Chondrocyte (in vitro differentiated cells): ENCODE results near the gene CEP43. TPM values are rescaled to one million over a fixed set of nuclear protein-coding genes. Genes with fewer than 3 reads are reported as not detected.
A peak's percentile ranks its signal among the peaks of the same experiment; 100 is the strongest.

Experiments
- DNase-seq: peaks from one replicate; pipeline ENCODE4 v3.0.0; 2021; ENCODE audit warnings: mixed read lengths, low spot score
- H3K27ac Mint-ChIP-seq: one replicate; pipeline ENCODE4 v1.8.0; 2021; ENCODE audit warnings: mild to moderate bottlenecking, moderate library complexity, mixed read lengths; ENCODE audit not compliant: unreplicated experiment
- H3K27me3 Mint-ChIP-seq: 2 replicates; pipeline ENCODE4 v1.8.0; 2021; ENCODE audit warnings: low read depth, mixed read lengths
- H3K36me3 Mint-ChIP-seq: 2 replicates; pipeline ENCODE4 v1.8.0; 2021; ENCODE audit warnings: low read depth, mixed read lengths
- H3K4me1 Mint-ChIP-seq: 2 replicates; pipeline ENCODE4 v1.8.0; 2021; ENCODE audit warnings: low read depth, mild to moderate bottlenecking, mixed read lengths
- H3K4me3 Mint-ChIP-seq: one replicate; pipeline ENCODE4 v1.8.0; 2021; ENCODE audit warnings: mild to moderate bottlenecking, moderate library complexity, mixed read lengths; ENCODE audit not compliant: unreplicated experiment
- H3K9me3 Mint-ChIP-seq: 2 replicates; pipeline ENCODE4 v1.8.0; 2021; ENCODE audit warnings: low read depth, mixed read lengths
- CTCF ChIP-seq: fragments of 200-600 bp; sonication (generic); IDR thresholded peaks from 2 replicates; pipeline ENCODE4 v1.5.0; 2021; ENCODE audit warnings: antibody characterized with exemption, mild to moderate bottlenecking, moderate library complexity
- total RNA-seq: library from RNA; stranded (reverse); gene quantifications from 3 replicates; pipeline ENCODE4 v1.2.1, GENCODE V29; 2021

Gene CEP43
- total RNA-seq, 1 donor from 2014 or later = 11.7 TPM

DNA sequence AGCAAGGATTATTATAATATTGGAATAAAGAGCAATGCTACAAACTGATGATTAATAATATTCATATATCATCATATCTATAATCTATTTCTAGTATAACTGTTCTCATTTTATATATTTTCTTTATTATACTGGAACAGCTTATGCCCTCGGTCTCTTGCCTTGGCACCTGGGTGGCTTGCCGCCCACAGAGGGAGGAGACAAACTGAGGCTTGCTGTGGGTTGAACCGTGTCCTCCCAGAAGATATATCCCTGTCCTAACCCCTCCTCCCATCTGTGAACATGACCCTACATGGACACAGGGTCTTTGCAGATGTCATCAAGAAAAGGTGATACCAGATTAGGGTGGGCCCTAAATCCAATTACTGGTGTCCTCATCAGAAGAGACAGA, 47.5 kb upstream of the CEP43 start:
- TF ChIP-seq CTCF = peak; percentile 26
- DNase-seq = no peak
- H3K36me3 Mint-ChIP-seq = peaks cover 4% of the 10 kb centered on the region
- H3K4me1 Mint-ChIP-seq = peaks cover 5% of the 10 kb centered on the region
- H3K27me3 Mint-ChIP-seq = no peaks in the 10 kb centered on the region
- no peak overlapping the region for H3K27ac Mint-ChIP-seq
- no peaks in the 10 kb centered on the region for H3K9me3 Mint-ChIP-seq
- no peak overlapping the region for H3K4me3 Mint-ChIP-seq

DNA sequence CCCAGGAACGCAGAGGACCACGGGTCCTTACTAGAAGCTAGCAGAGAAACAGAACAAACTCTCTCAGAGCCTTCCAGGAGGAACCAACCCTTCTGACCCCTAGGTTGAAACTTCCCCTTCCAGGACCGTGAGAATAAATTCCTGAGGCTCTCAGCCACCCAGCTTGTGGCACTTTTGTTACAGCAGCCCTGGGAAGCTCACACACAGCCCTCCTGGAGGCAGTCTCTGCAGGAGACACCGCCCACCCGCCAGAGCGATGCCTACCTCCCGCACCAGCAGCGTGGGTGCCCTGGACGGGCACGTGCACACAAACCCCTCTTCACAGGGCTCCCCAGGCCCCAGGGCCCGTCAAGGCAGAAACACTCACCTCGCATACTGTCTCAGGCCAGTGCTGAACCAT, 47.1 kb upstream of the CEP43 start:
- Mint-ChIP-seq H3K27ac (no peak overlapping the region), H3K4me1 (peaks cover 5% of the 10 kb centered on the region), H3K4me3 (no peak overlapping the region), H3K9me3 (no peaks in the 10 kb centered on the region), H3K27me3 (no peaks in the 10 kb centered on the region), H3K36me3 (peaks cover 4% of the 10 kb centered on the region)
- TF ChIP-seq CTCF = no peak
- DNase-seq = no peak

DNA sequence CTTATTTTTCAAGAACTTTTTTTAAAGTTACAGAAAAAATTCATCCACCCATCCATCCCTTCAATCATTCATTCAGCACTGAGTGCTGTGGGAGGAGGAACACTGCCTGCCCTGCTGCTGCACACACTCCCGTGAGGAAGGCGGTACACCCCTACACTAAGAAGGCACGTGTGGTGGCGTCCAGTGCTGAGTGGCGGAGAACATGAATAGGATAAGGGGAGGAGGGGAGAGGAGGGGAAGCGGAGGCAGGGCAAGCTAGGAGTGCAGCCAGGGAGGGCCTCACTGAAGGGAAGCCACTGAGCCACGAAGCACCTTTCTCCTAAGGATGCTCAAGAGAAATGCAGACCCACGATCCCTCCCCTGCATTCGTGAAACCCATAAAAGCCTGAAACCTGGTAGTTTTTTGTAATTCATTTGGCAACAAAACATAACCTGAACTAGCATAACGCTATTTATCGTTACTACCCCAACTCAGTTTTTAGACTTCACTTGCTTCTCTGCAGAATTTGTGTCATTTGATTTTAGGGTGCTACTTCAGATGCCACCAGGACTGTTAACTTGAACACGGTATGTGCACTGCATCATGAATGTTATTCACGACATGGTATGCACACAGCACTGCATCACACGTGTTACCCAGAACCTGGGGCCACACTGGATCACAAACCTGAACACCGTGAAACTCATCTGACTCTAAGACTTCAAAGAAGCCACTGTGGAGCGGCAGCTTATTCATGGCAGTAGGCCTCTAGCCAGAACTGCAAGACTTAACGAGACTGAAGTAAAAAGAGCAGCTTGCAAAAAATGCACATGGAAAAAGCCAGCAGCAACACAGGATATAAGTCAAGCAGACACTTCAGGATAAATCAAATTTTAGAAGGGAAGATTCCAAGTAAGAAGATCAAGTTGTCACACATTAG, 46.4 kb upstream of the CEP43 start:
- Mint-ChIP-seq H3K4me1 (peaks cover 11% of the 10 kb centered on the region), H3K36me3 (peaks cover 4% of the 10 kb centered on the region), H3K27ac (no peak overlapping the region), H3K27me3 (no peaks in the 10 kb centered on the region), H3K9me3 (no peaks in the 10 kb centered on the region), H3K4me3 (no peak overlapping the region)
- TF ChIP-seq CTCF = no peak
- DNase-seq = no peak

DNA sequence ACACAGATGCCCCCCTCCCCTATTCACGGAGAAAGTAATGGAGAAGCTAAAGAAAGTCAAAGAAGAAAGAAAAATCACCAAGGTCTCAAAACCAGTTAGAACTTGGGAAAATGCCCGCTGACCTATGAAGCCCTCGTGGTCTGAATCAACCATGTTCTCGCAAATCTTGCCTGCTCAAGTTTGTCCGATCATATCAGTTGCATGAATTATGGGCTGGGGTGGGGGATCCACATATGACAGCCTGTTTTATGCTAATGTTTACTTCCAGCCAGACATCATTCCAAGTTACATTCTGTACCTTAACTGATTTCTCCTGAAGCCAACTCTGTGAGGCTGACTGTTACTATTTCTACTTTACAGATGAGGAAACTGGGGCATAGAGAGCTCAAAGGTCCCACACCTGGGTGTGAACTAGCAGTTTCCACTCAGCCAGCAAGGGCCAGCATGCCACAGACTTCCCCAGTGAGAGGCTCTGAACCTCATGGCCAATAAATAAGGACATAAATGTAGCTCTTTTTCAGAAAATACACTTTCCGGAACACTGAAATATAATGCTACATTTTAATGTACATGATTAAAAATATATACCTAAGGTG, 45.0 kb upstream of the CEP43 start:
- Mint-ChIP-seq H3K27ac (no peak overlapping the region), H3K4me3 (no peak overlapping the region), H3K27me3 (no peaks in the 10 kb centered on the region), H3K4me1 (peaks cover 16% of the 10 kb centered on the region), H3K36me3 (peaks cover 4% of the 10 kb centered on the region), H3K9me3 (no peaks in the 10 kb centered on the region)
- DNase-seq = no peak
- no peak for TF ChIP-seq CTCF

DNA sequence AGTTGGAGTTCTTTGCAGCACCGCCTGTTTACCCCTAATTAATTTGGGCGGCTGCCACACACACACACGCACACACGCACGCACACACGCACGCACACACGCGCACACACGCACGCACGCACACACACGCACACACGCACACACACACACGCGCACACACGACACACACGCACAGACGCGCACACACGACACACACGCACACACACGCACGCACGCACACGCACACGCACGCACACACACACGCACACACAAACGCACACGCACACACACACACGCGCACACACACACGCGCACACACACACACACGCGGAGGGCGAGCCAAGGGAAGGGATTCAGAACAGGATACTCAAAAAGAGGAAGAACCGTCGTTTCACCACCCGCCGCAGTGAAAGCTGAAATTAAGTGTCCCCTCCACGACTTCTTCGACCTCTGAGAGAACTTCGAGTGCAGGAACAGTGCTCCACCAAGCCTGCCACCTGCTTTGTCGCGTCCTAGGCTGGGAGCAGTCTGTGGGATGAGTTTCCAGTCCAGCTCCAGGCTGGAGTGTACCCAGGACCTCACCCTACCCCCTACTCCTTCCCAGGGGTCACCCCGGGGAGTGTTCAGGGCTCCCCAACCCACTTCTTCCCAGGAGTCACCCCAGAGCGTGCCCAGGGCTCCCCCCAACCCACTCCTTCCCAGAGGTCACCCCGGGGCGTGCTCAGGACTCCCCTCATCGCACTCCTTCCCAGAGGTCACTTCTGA, 43.9 kb upstream of the CEP43 start:
- Mint-ChIP-seq H3K36me3 (peaks cover 4% of the 10 kb centered on the region), H3K27me3 (no peaks in the 10 kb centered on the region), H3K4me1 (peaks cover 18% of the 10 kb centered on the region), H3K27ac (no peak overlapping the region), H3K4me3 (peak overlapping the region; percentile 74), H3K9me3 (no peaks in the 10 kb centered on the region)
- DNase-seq = no peak
- no peak for TF ChIP-seq CTCF
